ENCODE data around the gene ZXDC. TPM values are rescaled to one million over a fixed set of nuclear protein-coding genes. Genes with fewer than 3 reads are reported as not detected.

ZXDC gene
- total RNA-seq, 1 experiment from 2014 or later, result 33.3 TPM

- H3K36me3 ChIP-seq (ENCODE audit: control insufficient read depth, insufficient read depth, low read length), result peaks cover 36% of the 10 kb centered on the region
- intact Hi-C loops (cut with micrococcal nuclease; ENCODE audit: unreplicated experiment), result no loop called here
- H3K9me3 ChIP-seq (ENCODE audit: control insufficient read depth, insufficient read depth, low read depth, low read length), result no peaks in the 10 kb centered on the region
- no peaks in the 10 kb centered on the region for H3K27me3 ChIP-seq (ENCODE audit: control insufficient read depth, insufficient read depth, low read length)
- CTCF ChIA-PET, result no interaction called here
- H3K4me3 ChIP-seq (ENCODE audit: low read depth in 2 of 2, low read length in 2 of 2), result no peak overlapping the region
- TF ChIP-seq REST (IDR thresholded peaks at IDR 0.05; ENCODE audit: insufficient read depth in 1 of 2, low read depth in 2 of 2, low read length in 1 of 2), result no peak
- H3K27ac ChIP-seq (ENCODE audit: low read length), result no peak overlapping the region
- BruUV-seq (replicated peaks), result no TSS peak
- DNase-seq (ENCODE audit: low read depth, low spot score) (no peak), ATAC-seq (no peak)
- peaks cover 16% of the 10 kb centered on the region for H3K4me1 ChIP-seq (ENCODE audit: control insufficient read depth, insufficient read depth, low read length)
- in situ Hi-C loops (cut with HindIII; ENCODE audit: low pct_unique_long_range_greater_than_20kb, low sequenced_read_pairs), result no loop called here
- POLR2A ChIA-PET, result no interaction called here
Measured at GRCh38 chr3:126468028-126468891, 7.4 kb downstream of the ZXDC start.

- no TSS peak for BruUV-seq (replicated peaks)
- no peak overlapping the region for H3K4me3 ChIP-seq (ENCODE audit: low read depth in 2 of 2, low read length in 2 of 2)
- H3K9me3 ChIP-seq (ENCODE audit: control insufficient read depth, insufficient read depth, low read depth, low read length), result no peaks in the 10 kb centered on the region
- ATAC-seq (no peak), DNase-seq (ENCODE audit: low read depth, low spot score) (no peak)
- intact Hi-C loops (cut with micrococcal nuclease; ENCODE audit: unreplicated experiment) (no loop called here), in situ Hi-C loops (cut with HindIII; ENCODE audit: low pct_unique_long_range_greater_than_20kb, low sequenced_read_pairs) (no loop called here)
- H3K27me3 ChIP-seq (ENCODE audit: control insufficient read depth, insufficient read depth, low read length), result no peaks in the 10 kb centered on the region
- ChIA-PET CTCF (no interaction called here), POLR2A (no interaction called here)
- H3K27ac ChIP-seq (ENCODE audit: low read length), result no peak overlapping the region
- peaks cover 36% of the 10 kb centered on the region for H3K36me3 ChIP-seq (ENCODE audit: control insufficient read depth, insufficient read depth, low read length)
- peaks cover 9% of the 10 kb centered on the region for H3K4me1 ChIP-seq (ENCODE audit: control insufficient read depth, insufficient read depth, low read length)
- TF ChIP-seq SIN3A (IDR thresholded peaks at IDR 0.05; ENCODE audit: borderline replicate concordance, insufficient read depth, low read depth, low read length) (no peak), POLR2AphosphoS5 (IDR thresholded peaks at IDR 0.05; ENCODE audit: low read depth, low read length) (no peak), REST (IDR thresholded peaks at IDR 0.05; ENCODE audit: insufficient read depth in 1 of 2, low read depth in 2 of 2, low read length in 1 of 2) (no peak), TCF7L2 (IDR thresholded peaks at IDR 0.05; ENCODE audit: low read depth, low read length) (no peak)
- TF ChIP-seq, protein P1, sequence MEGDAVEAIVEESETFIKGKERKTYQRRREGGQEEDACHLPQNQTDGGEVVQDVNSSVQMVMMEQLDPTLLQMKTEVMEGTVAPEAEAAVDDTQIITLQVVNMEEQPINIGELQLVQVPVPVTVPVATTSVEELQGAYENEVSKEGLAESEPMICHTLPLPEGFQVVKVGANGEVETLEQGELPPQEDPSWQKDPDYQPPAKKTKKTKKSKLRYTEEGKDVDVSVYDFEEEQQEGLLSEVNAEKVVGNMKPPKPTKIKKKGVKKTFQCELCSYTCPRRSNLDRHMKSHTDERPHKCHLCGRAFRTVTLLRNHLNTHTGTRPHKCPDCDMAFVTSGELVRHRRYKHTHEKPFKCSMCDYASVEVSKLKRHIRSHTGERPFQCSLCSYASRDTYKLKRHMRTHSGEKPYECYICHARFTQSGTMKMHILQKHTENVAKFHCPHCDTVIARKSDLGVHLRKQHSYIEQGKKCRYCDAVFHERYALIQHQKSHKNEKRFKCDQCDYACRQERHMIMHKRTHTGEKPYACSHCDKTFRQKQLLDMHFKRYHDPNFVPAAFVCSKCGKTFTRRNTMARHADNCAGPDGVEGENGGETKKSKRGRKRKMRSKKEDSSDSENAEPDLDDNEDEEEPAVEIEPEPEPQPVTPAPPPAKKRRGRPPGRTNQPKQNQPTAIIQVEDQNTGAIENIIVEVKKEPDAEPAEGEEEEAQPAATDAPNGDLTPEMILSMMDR (IDR thresholded peaks at IDR 0.05), result no peak
Measured at GRCh38 chr3:126467611-126467955, 8.1 kb downstream of the ZXDC start.

All from Panc1 (cell line).